Measurements from ENCODE around the gene SRP19.

DNA sequence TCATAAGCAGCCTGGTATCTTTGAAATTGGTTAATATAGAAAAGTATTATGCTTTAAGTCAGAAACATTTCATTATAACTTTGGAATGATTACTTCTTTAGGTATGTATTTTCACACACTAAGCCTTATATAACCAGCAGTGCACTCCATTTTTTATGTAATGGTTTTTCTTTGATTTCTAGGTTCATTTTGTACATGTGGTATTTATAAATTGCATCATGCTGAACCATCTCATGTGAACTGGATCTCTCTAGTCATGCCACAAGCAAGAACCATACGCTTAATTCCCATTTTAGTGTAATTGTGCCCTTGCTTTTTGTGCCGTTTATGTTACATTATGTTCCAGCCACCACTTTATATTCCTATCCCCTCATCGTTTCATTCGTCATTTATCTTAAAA is 38.6 kb upstream of the SRP19 start:
- TF ChIP-seq, protein P1, sequence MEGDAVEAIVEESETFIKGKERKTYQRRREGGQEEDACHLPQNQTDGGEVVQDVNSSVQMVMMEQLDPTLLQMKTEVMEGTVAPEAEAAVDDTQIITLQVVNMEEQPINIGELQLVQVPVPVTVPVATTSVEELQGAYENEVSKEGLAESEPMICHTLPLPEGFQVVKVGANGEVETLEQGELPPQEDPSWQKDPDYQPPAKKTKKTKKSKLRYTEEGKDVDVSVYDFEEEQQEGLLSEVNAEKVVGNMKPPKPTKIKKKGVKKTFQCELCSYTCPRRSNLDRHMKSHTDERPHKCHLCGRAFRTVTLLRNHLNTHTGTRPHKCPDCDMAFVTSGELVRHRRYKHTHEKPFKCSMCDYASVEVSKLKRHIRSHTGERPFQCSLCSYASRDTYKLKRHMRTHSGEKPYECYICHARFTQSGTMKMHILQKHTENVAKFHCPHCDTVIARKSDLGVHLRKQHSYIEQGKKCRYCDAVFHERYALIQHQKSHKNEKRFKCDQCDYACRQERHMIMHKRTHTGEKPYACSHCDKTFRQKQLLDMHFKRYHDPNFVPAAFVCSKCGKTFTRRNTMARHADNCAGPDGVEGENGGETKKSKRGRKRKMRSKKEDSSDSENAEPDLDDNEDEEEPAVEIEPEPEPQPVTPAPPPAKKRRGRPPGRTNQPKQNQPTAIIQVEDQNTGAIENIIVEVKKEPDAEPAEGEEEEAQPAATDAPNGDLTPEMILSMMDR (IDR thresholded peaks at IDR 0.05): no peak
- TF ChIP-seq POLR2A (IDR thresholded peaks at IDR 0.05): no peak
